ENCODE results near the gene SMYD3.

DNA sequence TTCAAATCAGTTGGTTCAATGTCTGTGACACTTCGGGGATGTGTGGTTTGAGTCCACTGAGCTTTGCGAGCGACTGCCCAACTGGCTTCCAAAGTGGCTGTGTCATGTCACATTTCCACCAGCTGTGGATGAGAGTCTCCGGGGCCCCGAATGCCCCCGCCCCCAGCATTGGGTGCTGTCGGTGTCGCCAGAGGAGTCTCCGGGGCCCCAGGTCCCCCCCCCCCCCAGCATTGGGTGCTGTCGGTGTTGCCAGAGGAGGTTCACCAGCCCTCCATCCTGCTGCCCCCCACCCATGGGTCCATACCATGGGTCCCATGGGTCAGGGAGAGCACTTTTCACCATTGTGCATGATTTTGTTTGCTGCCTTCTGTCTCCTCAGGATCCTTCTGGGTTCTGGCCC is 9.0 kb upstream of the SMYD3 start:
- TF ChIP-seq, protein P1, sequence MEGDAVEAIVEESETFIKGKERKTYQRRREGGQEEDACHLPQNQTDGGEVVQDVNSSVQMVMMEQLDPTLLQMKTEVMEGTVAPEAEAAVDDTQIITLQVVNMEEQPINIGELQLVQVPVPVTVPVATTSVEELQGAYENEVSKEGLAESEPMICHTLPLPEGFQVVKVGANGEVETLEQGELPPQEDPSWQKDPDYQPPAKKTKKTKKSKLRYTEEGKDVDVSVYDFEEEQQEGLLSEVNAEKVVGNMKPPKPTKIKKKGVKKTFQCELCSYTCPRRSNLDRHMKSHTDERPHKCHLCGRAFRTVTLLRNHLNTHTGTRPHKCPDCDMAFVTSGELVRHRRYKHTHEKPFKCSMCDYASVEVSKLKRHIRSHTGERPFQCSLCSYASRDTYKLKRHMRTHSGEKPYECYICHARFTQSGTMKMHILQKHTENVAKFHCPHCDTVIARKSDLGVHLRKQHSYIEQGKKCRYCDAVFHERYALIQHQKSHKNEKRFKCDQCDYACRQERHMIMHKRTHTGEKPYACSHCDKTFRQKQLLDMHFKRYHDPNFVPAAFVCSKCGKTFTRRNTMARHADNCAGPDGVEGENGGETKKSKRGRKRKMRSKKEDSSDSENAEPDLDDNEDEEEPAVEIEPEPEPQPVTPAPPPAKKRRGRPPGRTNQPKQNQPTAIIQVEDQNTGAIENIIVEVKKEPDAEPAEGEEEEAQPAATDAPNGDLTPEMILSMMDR (IDR thresholded peaks at IDR 0.05 in 8 of 11, conservative IDR thresholded peaks at IDR 0.05 in 3 of 11), result no peak
- TF ChIP-seq POLR2A (IDR thresholded peaks at IDR 0.05) (no peak), POLR2AphosphoS5 (IDR thresholded peaks at IDR 0.05) (no peak)

All from spleen (tissue), 7 donors.